ENCODE data around the gene CPT2. TPM values are rescaled to one million over a fixed set of nuclear protein-coding genes. Genes with fewer than 3 reads are reported as not detected.
A peak's percentile ranks its signal among the peaks of the same experiment; 100 is the strongest.
"Not testable (repeated sequence)": the region's sequence is repeated elsewhere in the genome, so short reads cannot be mapped to it uniquely, and the experiment has no call there.

Gene CPT2
- total RNA-seq, 6 experiments from 2014 or later = 12.0 to 14.4 (median 12.7) TPM

GRCh38 chr1:53195246-53196016 is 1.2 kb upstream of the CPT2 start:
- H3K4me1 Mint-ChIP-seq (ENCODE audit: low read depth) = peaks cover 37% of the 10 kb centered on the region
- DNase-seq = no peak
- H3K36me3 Mint-ChIP-seq (ENCODE audit: low read depth) = peaks cover 10% of the 10 kb centered on the region
- H3K4me3 Mint-ChIP-seq = peak overlapping the region; percentile 95; the same call in 1 of the 2 replicates
- H3K9me3 Mint-ChIP-seq = no peaks in the 10 kb centered on the region
- H3K27ac Mint-ChIP-seq = peak overlapping the region; percentile 10
- H3K27me3 Mint-ChIP-seq (ENCODE audit: insufficient read depth) = peaks cover 2% of the 10 kb centered on the region
- TF ChIP-seq CTCF (IDR thresholded peaks at IDR 0.05) = no peak

GRCh38 chr1:53196017-53196484 is 573 bp upstream of the CPT2 start:
- peaks cover 10% of the 10 kb centered on the region for H3K36me3 Mint-ChIP-seq (ENCODE audit: low read depth)
- peaks cover 37% of the 10 kb centered on the region for H3K4me1 Mint-ChIP-seq (ENCODE audit: low read depth)
- DNase-seq = no peak
- peaks cover 2% of the 10 kb centered on the region for H3K27me3 Mint-ChIP-seq (ENCODE audit: insufficient read depth)
- peak overlapping the region; percentile 95 for H3K4me3 Mint-ChIP-seq
- no peak for TF ChIP-seq CTCF (IDR thresholded peaks at IDR 0.05)
- peak overlapping the region; percentile 96 for H3K27ac Mint-ChIP-seq
- H3K9me3 Mint-ChIP-seq = no peaks in the 10 kb centered on the region

- Mint-ChIP-seq H3K36me3 (ENCODE audit: low read depth) (peaks cover 12% of the 10 kb centered on the region), H3K4me1 (ENCODE audit: low read depth) (peaks cover 37% of the 10 kb centered on the region), H3K27me3 (ENCODE audit: insufficient read depth) (peaks cover 2% of the 10 kb centered on the region), H3K9me3 (no peaks in the 10 kb centered on the region), H3K27ac (peak overlapping the region; percentile 96), H3K4me3 (peak overlapping the region; percentile 95)
- TF ChIP-seq CTCF (IDR thresholded peaks at IDR 0.05) = no peak
- no peak for DNase-seq
These were observed 922 bp downstream of the CPT2 start for GRCh38 chr1:53197291-53198200.

- peak overlapping the region; percentile 95 for H3K4me3 Mint-ChIP-seq
- DNase-seq = no peak
- H3K27ac Mint-ChIP-seq = peak overlapping the region; percentile 96
- peaks cover 2% of the 10 kb centered on the region for H3K27me3 Mint-ChIP-seq (ENCODE audit: insufficient read depth)
- H3K36me3 Mint-ChIP-seq (ENCODE audit: low read depth) = peaks cover 17% of the 10 kb centered on the region
- H3K9me3 Mint-ChIP-seq = no peaks in the 10 kb centered on the region
- no peak for TF ChIP-seq CTCF (IDR thresholded peaks at IDR 0.05)
- peaks cover 37% of the 10 kb centered on the region for H3K4me1 Mint-ChIP-seq (ENCODE audit: low read depth)
These were observed 1.6 kb downstream of the CPT2 start for GRCh38 chr1:53198241-53198651.

GRCh38 chr1:53203466-53203865 is 6.8 kb downstream of the CPT2 start:
- no peak for TF ChIP-seq CTCF (IDR thresholded peaks at IDR 0.05)
- Mint-ChIP-seq H3K27ac (no peak overlapping the region), H3K9me3 (peaks cover 12% of the 10 kb centered on the region), H3K4me3 (no peak overlapping the region), H3K4me1 (ENCODE audit: low read depth) (peaks cover 4% of the 10 kb centered on the region), H3K27me3 (ENCODE audit: insufficient read depth) (no peaks in the 10 kb centered on the region), H3K36me3 (ENCODE audit: low read depth) (peaks cover 51% of the 10 kb centered on the region)
- no peak for DNase-seq

- H3K9me3 Mint-ChIP-seq = peaks cover 12% of the 10 kb centered on the region
- DNase-seq; H3K4me3 Mint-ChIP-seq; H3K27ac Mint-ChIP-seq; H3K4me1 Mint-ChIP-seq (ENCODE audit: low read depth); H3K27me3 Mint-ChIP-seq (ENCODE audit: insufficient read depth): not testable (repeated sequence)
- H3K36me3 Mint-ChIP-seq (ENCODE audit: low read depth) = peaks cover 62% of the 10 kb centered on the region
These were observed 8.9 kb downstream of the CPT2 start for GRCh38 chr1:53205496-53205895.

GRCh38 chr1:53206083-53206685 is 9.6 kb downstream of the CPT2 start:
- H3K4me1 Mint-ChIP-seq (ENCODE audit: low read depth); H3K27me3 Mint-ChIP-seq (ENCODE audit: insufficient read depth); DNase-seq; H3K4me3 Mint-ChIP-seq; H3K27ac Mint-ChIP-seq: not testable (repeated sequence)
- Mint-ChIP-seq H3K36me3 (ENCODE audit: low read depth) (peaks cover 67% of the 10 kb centered on the region), H3K9me3 (peaks cover 12% of the 10 kb centered on the region)
